ENCODE results near the gene SPTB. TPM values are rescaled to one million over a fixed set of nuclear protein-coding genes. Genes with fewer than 3 reads are reported as not detected.

Gene SPTB
- total RNA-seq, 4 donors from 2014 or later = 123 to 554 (median 266) TPM

DNA sequence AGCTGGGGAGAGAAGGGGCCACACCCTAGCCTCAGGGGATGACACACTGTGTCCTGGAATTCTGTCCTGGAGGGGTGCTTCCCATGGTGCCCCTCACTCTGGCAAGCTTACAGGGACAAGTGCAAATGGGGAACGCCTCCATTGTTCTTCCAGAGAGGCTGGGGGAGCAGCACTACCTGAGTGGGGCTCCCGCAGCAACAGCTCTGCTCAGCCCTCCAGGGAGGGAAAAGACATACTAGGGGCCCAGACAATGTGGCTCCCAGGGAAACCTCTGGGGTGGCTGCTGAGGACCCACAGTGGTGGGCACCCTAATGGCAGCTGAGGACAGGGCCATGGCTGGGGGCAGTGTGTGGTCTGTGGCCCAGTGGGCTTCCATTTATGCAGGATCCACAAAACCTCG lies 106.1 kb downstream of the SPTB start:
- Histone ChIP-seq H3K27ac (no peak overlapping the region), H3K4me1 (peaks cover 7 to 11% of the 10 kb centered on the region in 2 donors), H3K9me3 (no peaks in the 10 kb centered on the region), H3K4me3 (no peak overlapping the region), H3K36me3 (peaks cover 4 to 86% of the 10 kb centered on the region in 2 donors), H3K27me3 (no peaks in the 10 kb centered on the region)
- intact Hi-C loops (cut with DNase I; ENCODE audit: low total_unique reads) = no loop called here
- in situ Hi-C loops (cut with MboI; ENCODE audit: low sequenced_read_pairs in 4 of 4) = no loop called here
- no peak for TF ChIP-seq POLR2A (IDR thresholded peaks at IDR 0.05)
- TF ChIP-seq, protein P1, sequence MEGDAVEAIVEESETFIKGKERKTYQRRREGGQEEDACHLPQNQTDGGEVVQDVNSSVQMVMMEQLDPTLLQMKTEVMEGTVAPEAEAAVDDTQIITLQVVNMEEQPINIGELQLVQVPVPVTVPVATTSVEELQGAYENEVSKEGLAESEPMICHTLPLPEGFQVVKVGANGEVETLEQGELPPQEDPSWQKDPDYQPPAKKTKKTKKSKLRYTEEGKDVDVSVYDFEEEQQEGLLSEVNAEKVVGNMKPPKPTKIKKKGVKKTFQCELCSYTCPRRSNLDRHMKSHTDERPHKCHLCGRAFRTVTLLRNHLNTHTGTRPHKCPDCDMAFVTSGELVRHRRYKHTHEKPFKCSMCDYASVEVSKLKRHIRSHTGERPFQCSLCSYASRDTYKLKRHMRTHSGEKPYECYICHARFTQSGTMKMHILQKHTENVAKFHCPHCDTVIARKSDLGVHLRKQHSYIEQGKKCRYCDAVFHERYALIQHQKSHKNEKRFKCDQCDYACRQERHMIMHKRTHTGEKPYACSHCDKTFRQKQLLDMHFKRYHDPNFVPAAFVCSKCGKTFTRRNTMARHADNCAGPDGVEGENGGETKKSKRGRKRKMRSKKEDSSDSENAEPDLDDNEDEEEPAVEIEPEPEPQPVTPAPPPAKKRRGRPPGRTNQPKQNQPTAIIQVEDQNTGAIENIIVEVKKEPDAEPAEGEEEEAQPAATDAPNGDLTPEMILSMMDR (IDR thresholded peaks at IDR 0.05 in 4 of 5, conservative IDR thresholded peaks at IDR 0.05 in 1 of 5) = no peak
- ATAC-seq (no peak), DNase-seq (no peak)

DNA sequence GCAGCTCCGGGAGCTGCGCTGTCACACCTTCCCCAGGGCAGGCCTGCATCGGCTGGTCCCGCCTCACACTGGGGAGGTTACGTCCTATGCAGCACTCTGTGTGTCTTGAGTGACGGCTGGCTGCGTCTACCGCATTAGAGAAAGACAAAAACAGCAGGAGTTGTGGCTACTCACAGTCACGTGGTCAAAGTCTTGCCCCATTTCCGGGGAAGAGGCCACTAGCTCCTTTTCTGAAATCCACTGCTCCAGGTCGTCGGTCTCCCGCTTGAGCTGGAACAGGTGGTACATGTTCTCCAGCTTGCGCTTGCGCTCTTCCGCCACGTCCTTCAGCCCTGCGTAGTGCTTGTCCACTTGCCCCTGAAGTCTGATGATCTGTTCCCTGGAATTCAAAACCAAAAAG lies 106.7 kb downstream of the SPTB start:
- H3K4me3 ChIP-seq = no peak overlapping the region
- peaks cover 3 to 6% of the 10 kb centered on the region in 2 donors for H3K4me1 ChIP-seq
- intact Hi-C loops (cut with DNase I; ENCODE audit: low total_unique reads) (no loop called here), in situ Hi-C loops (cut with MboI; ENCODE audit: low sequenced_read_pairs in 4 of 4) (no loop called here)
- no peaks in the 10 kb centered on the region for H3K9me3 ChIP-seq
- peaks cover 4 to 92% of the 10 kb centered on the region in 2 donors for H3K36me3 ChIP-seq
- ATAC-seq = no peak
- no peak overlapping the region for H3K27ac ChIP-seq
- DNase-seq = no peak
- no peaks in the 10 kb centered on the region for H3K27me3 ChIP-seq
- TF ChIP-seq, protein P1 (IDR thresholded peaks at IDR 0.05 in 4 of 5, conservative IDR thresholded peaks at IDR 0.05 in 1 of 5) = no peak
- TF ChIP-seq POLR2A (IDR thresholded peaks at IDR 0.05) = no peak

DNA sequence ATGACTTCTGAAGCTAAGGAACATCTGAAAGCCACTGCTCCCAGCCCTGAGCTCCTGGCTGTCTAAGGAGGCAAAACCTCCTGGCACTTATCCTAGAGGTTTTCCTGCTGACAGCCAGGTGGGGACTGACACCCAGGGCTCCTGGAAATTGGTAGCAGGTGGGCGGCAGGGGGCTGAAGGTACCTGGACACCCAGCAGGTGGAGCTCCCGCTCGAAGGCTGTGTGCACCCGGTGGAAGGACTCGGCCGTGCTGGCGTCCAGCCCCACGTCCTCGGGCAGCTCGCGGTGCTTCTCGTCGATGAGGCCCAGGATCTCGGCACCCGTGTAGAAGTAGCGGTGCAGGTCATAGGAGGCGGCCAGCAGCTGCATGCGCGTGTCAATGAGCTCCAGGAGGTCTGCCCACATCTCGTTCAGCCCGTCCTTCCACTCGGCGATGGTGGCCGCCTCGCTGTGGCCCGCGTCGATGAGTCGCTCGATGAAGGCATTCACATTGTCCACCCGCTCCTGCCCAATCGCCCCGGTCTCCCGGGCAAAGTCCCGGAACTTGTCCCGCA lies 107.2 kb downstream of the SPTB start:
- H3K27me3 ChIP-seq = no peaks in the 10 kb centered on the region
- H3K27ac ChIP-seq = no peak overlapping the region
- no peak overlapping the region for H3K4me3 ChIP-seq
- TF ChIP-seq POLR2A (IDR thresholded peaks at IDR 0.05) = no peak
- TF ChIP-seq, protein P1 (IDR thresholded peaks at IDR 0.05 in 4 of 5, conservative IDR thresholded peaks at IDR 0.05 in 1 of 5) = no peak
- H3K9me3 ChIP-seq = no peaks in the 10 kb centered on the region
- in situ Hi-C loops (cut with MboI; ENCODE audit: low sequenced_read_pairs in 4 of 4) (no loop called here), intact Hi-C loops (cut with DNase I; ENCODE audit: low total_unique reads) (no loop called here)
- DNase-seq = no peak
- no peak for ATAC-seq
- H3K36me3 ChIP-seq = peaks cover 4 to 94% of the 10 kb centered on the region in 2 donors
- H3K4me1 ChIP-seq = no peaks in the 10 kb centered on the region

DNA sequence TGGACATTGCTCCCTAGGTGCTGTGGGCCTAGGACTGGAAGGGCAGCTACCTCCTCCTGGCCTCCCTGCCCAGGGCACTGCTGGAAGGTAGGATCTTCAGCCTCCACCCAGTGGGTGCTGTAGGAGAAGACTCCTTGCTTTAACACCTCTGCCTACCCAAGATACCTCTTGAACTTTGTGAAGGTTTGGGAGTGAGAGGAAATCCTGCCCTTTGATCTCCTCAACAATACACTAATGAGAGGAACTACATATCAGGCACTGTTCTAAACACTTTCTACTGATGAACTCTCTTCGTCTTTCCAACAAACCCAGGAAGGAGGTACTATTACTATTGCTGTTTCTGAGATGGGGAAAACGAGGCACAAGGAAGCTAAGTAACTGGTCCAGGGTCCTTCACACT lies 108.5 kb downstream of the SPTB start:
- in situ Hi-C loops (cut with MboI; ENCODE audit: low sequenced_read_pairs in 4 of 4) = no loop called here
- H3K36me3 ChIP-seq = peaks cover 4 to 90% of the 10 kb centered on the region in 2 donors
- H3K4me3 ChIP-seq = no peak overlapping the region
- intact Hi-C loops (cut with DNase I; ENCODE audit: low total_unique reads) = no loop called here
- no peak for TF ChIP-seq POLR2A (IDR thresholded peaks at IDR 0.05)
- TF ChIP-seq, protein P1 (IDR thresholded peaks at IDR 0.05 in 4 of 5, conservative IDR thresholded peaks at IDR 0.05 in 1 of 5) = no peak
- ATAC-seq (no peak), DNase-seq (no peak)
- no peaks in the 10 kb centered on the region for H3K9me3 ChIP-seq
- no peaks in the 10 kb centered on the region for H3K27me3 ChIP-seq
- no peaks in the 10 kb centered on the region for H3K4me1 ChIP-seq
- H3K27ac ChIP-seq = no peak overlapping the region

DNA sequence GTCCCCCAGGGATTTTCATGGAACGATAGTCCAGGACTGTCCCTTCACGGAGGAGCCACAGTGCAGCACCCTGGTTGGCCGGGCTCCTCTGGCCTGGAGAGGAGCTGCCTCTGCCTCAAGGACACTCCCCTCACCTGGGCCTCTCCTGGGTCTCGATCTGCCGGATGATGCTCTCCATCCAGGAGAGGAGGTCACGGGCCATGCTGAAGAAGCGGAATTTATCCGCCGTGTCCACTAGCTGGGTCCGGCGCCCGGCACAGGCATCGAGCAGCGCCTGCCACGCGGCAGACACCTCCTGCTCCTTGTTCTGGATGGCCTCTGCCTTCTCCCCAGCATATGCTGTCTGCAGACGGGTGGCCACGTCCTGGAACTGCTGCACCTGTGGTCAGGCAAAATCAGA lies 109.0 kb downstream of the SPTB start:
- no peak for ATAC-seq
- Histone ChIP-seq H3K27me3 (no peaks in the 10 kb centered on the region), H3K4me3 (no peak overlapping the region), H3K4me1 (no peaks in the 10 kb centered on the region), H3K36me3 (peaks cover 4 to 92% of the 10 kb centered on the region in 2 donors), H3K27ac (no peak overlapping the region), H3K9me3 (no peaks in the 10 kb centered on the region)
- no peak for DNase-seq
- intact Hi-C loops (cut with DNase I; ENCODE audit: low total_unique reads) (no loop called here), in situ Hi-C loops (cut with MboI; ENCODE audit: low sequenced_read_pairs in 4 of 4) (no loop called here)
- TF ChIP-seq, protein P1 (IDR thresholded peaks at IDR 0.05 in 4 of 5, conservative IDR thresholded peaks at IDR 0.05 in 1 of 5) = no peak
- no peak for TF ChIP-seq POLR2A (IDR thresholded peaks at IDR 0.05)
